ENCODE data around the gene MCC.

The MCC gene

GRCh38 chr5:113064806-113065205 is 423.4 kb downstream of the MCC start:
- no peak overlapping the region for H3K4ac ChIP-seq (ENCODE audit: low read depth, low read length)
- no peak overlapping the region for H2BK5ac ChIP-seq (ENCODE audit: low read length)
- H3K23ac ChIP-seq (ENCODE audit: low read length) = no peak overlapping the region
- no peak overlapping the region for H3K27ac ChIP-seq (ENCODE audit: low read depth, low read length)
- WGBS (ENCODE audit: extremely low coverage, insufficient coverage, low lambda C conversion rate) = no CpG with 5 or more reads among the region's 1 CpG
- H3K36me3 ChIP-seq (ENCODE audit: control insufficient read depth, insufficient read depth, low read length) = peaks cover 14% of the 10 kb centered on the region
- no peak overlapping the region for H4K8ac ChIP-seq (ENCODE audit: low read depth, low read length)
- no peak overlapping the region for H4K5ac ChIP-seq (ENCODE audit: low read length)
- no peaks in the 10 kb centered on the region for H3K79me1 ChIP-seq (ENCODE audit: low read length)
- no peaks in the 10 kb centered on the region for H3K79me2 ChIP-seq (ENCODE audit: control insufficient read depth, insufficient read depth, low read length)
- no peak overlapping the region for H3K4me3 ChIP-seq (ENCODE audit: low read length)
- H3K9ac ChIP-seq (ENCODE audit: low read length) = no peak overlapping the region
- no peak overlapping the region for H2AK5ac ChIP-seq (ENCODE audit: low read length)
- no peak overlapping the region for H3K18ac ChIP-seq (ENCODE audit: low read length)
- H3K4me2 ChIP-seq (ENCODE audit: low read length) = no peak overlapping the region
- H2BK120ac ChIP-seq (ENCODE audit: low read depth, low read length) = no peak overlapping the region
- no peaks in the 10 kb centered on the region for H3K4me1 ChIP-seq (ENCODE audit: control insufficient read depth, low read depth, low read length)
- no peak overlapping the region for H3K56ac ChIP-seq (ENCODE audit: low read length)
- no peak for DNase-seq
- H2BK15ac ChIP-seq (replicated peaks; ENCODE audit: low read depth) = no peak overlapping the region
- no peaks in the 10 kb centered on the region for H3K27me3 ChIP-seq (ENCODE audit: insufficient read depth, low read length, poor library complexity)

- Histone ChIP-seq H2BK15ac (replicated peaks; ENCODE audit: low read depth) (no peak overlapping the region), H3K79me1 (ENCODE audit: low read length) (no peaks in the 10 kb centered on the region), H3K4me1 (ENCODE audit: control insufficient read depth, low read depth, low read length) (no peaks in the 10 kb centered on the region), H2BK5ac (ENCODE audit: low read length) (no peak overlapping the region), H2BK120ac (ENCODE audit: low read depth, low read length) (no peak overlapping the region), H4K5ac (ENCODE audit: low read length) (no peak overlapping the region), H3K79me2 (ENCODE audit: control insufficient read depth, insufficient read depth, low read length) (no peaks in the 10 kb centered on the region), H3K9ac (ENCODE audit: low read length) (no peak overlapping the region), H3K4me2 (ENCODE audit: low read length) (no peak overlapping the region), H3K27ac (ENCODE audit: low read depth, low read length) (no peak overlapping the region), H3K4me3 (ENCODE audit: low read length) (no peak overlapping the region), H3K4ac (ENCODE audit: low read depth, low read length) (no peak overlapping the region), H3K18ac (ENCODE audit: low read length) (no peak overlapping the region), H3K27me3 (ENCODE audit: insufficient read depth, low read length, poor library complexity) (no peaks in the 10 kb centered on the region), H3K56ac (ENCODE audit: low read length) (no peak overlapping the region), H4K8ac (ENCODE audit: low read depth, low read length) (no peak overlapping the region), H3K23ac (ENCODE audit: low read length) (no peak overlapping the region), H2AK5ac (ENCODE audit: low read length) (no peak overlapping the region), H3K36me3 (ENCODE audit: control insufficient read depth, insufficient read depth, low read length) (peaks cover 14% of the 10 kb centered on the region)
- no peak for DNase-seq
- no CpG with 5 or more reads among the region's 12 CpGs for WGBS (ENCODE audit: extremely low coverage, insufficient coverage, low lambda C conversion rate)
These were observed 424.3 kb downstream of the MCC start for GRCh38 chr5:113063927-113064326.

GRCh38 chr5:113062869-113063508 is 425.3 kb downstream of the MCC start:
- Histone ChIP-seq H2BK15ac (replicated peaks; ENCODE audit: low read depth) (no peak overlapping the region), H3K79me1 (ENCODE audit: low read length) (no peaks in the 10 kb centered on the region), H3K4ac (ENCODE audit: low read depth, low read length) (no peak overlapping the region), H3K27ac (ENCODE audit: low read depth, low read length) (no peak overlapping the region), H2BK120ac (ENCODE audit: low read depth, low read length) (no peak overlapping the region), H3K36me3 (ENCODE audit: control insufficient read depth, insufficient read depth, low read length) (peaks cover 13% of the 10 kb centered on the region), H3K4me1 (ENCODE audit: control insufficient read depth, low read depth, low read length) (no peaks in the 10 kb centered on the region), H3K27me3 (ENCODE audit: insufficient read depth, low read length, poor library complexity) (no peaks in the 10 kb centered on the region), H2BK5ac (ENCODE audit: low read length) (no peak overlapping the region), H4K8ac (ENCODE audit: low read depth, low read length) (no peak overlapping the region), H3K79me2 (ENCODE audit: control insufficient read depth, insufficient read depth, low read length) (no peaks in the 10 kb centered on the region), H3K4me3 (ENCODE audit: low read length) (no peak overlapping the region), H4K5ac (ENCODE audit: low read length) (no peak overlapping the region), H3K23ac (ENCODE audit: low read length) (no peak overlapping the region), H2AK5ac (ENCODE audit: low read length) (no peak overlapping the region), H3K56ac (ENCODE audit: low read length) (no peak overlapping the region), H3K18ac (ENCODE audit: low read length) (no peak overlapping the region), H3K9ac (ENCODE audit: low read length) (no peak overlapping the region), H3K4me2 (ENCODE audit: low read length) (no peak overlapping the region)
- no CpG with 5 or more reads among the region's 6 CpGs for WGBS (ENCODE audit: extremely low coverage, insufficient coverage, low lambda C conversion rate)
- DNase-seq = no peak

- no peak overlapping the region for H2BK120ac ChIP-seq (ENCODE audit: low read depth, low read length)
- H3K79me2 ChIP-seq (ENCODE audit: control insufficient read depth, insufficient read depth, low read length) = no peaks in the 10 kb centered on the region
- WGBS (ENCODE audit: extremely low coverage, insufficient coverage, low lambda C conversion rate) = no CpG with 5 or more reads among the region's 5 CpGs
- no peak overlapping the region for H3K27ac ChIP-seq (ENCODE audit: low read depth, low read length)
- H4K8ac ChIP-seq (ENCODE audit: low read depth, low read length) = no peak overlapping the region
- peaks cover 13% of the 10 kb centered on the region for H3K36me3 ChIP-seq (ENCODE audit: control insufficient read depth, insufficient read depth, low read length)
- no peaks in the 10 kb centered on the region for H3K4me1 ChIP-seq (ENCODE audit: control insufficient read depth, low read depth, low read length)
- H2BK15ac ChIP-seq (replicated peaks; ENCODE audit: low read depth) = no peak overlapping the region
- H3K23ac ChIP-seq (ENCODE audit: low read length) = no peak overlapping the region
- no peak for DNase-seq
- no peak overlapping the region for H4K5ac ChIP-seq (ENCODE audit: low read length)
- H2AK5ac ChIP-seq (ENCODE audit: low read length) = no peak overlapping the region
- H3K56ac ChIP-seq (ENCODE audit: low read length) = no peak overlapping the region
- no peak overlapping the region for H3K9ac ChIP-seq (ENCODE audit: low read length)
- H3K27me3 ChIP-seq (ENCODE audit: insufficient read depth, low read length, poor library complexity) = no peaks in the 10 kb centered on the region
- no peak overlapping the region for H3K18ac ChIP-seq (ENCODE audit: low read length)
- no peak overlapping the region for H3K4me3 ChIP-seq (ENCODE audit: low read length)
- H3K4ac ChIP-seq (ENCODE audit: low read depth, low read length) = no peak overlapping the region
- H3K79me1 ChIP-seq (ENCODE audit: low read length) = no peaks in the 10 kb centered on the region
- no peak overlapping the region for H3K4me2 ChIP-seq (ENCODE audit: low read length)
- H2BK5ac ChIP-seq (ENCODE audit: low read length) = no peak overlapping the region
These were observed 426.1 kb downstream of the MCC start for GRCh38 chr5:113061846-113062780.

- H3K27me3 ChIP-seq (ENCODE audit: insufficient read depth, low read length, poor library complexity) = no peaks in the 10 kb centered on the region
- H4K5ac ChIP-seq (ENCODE audit: low read length) = no peak overlapping the region
- no peak overlapping the region for H3K4me3 ChIP-seq (ENCODE audit: low read length)
- H3K4me1 ChIP-seq (ENCODE audit: control insufficient read depth, low read depth, low read length) = no peaks in the 10 kb centered on the region
- H3K9ac ChIP-seq (ENCODE audit: low read length) = no peak overlapping the region
- H3K23ac ChIP-seq (ENCODE audit: low read length) = no peak overlapping the region
- no peak for DNase-seq
- no peak overlapping the region for H3K4me2 ChIP-seq (ENCODE audit: low read length)
- no peaks in the 10 kb centered on the region for H3K79me2 ChIP-seq (ENCODE audit: control insufficient read depth, insufficient read depth, low read length)
- no peak overlapping the region for H2BK15ac ChIP-seq (replicated peaks; ENCODE audit: low read depth)
- H3K79me1 ChIP-seq (ENCODE audit: low read length) = peaks cover 2% of the 10 kb centered on the region
- peaks cover 6% of the 10 kb centered on the region for H3K36me3 ChIP-seq (ENCODE audit: control insufficient read depth, insufficient read depth, low read length)
- H2BK120ac ChIP-seq (ENCODE audit: low read depth, low read length) = no peak overlapping the region
- H4K8ac ChIP-seq (ENCODE audit: low read depth, low read length) = no peak overlapping the region
- no peak overlapping the region for H2AK5ac ChIP-seq (ENCODE audit: low read length)
- no peak overlapping the region for H3K27ac ChIP-seq (ENCODE audit: low read depth, low read length)
- H3K4ac ChIP-seq (ENCODE audit: low read depth, low read length) = no peak overlapping the region
- H2BK5ac ChIP-seq (ENCODE audit: low read length) = no peak overlapping the region
- H3K18ac ChIP-seq (ENCODE audit: low read length) = no peak overlapping the region
- WGBS (ENCODE audit: extremely low coverage, insufficient coverage, low lambda C conversion rate) = no CpG with 5 or more reads among the region's 4 CpGs
- no peak overlapping the region for H3K56ac ChIP-seq (ENCODE audit: low read length)
These were observed 427.7 kb downstream of the MCC start for GRCh38 chr5:113060408-113061025.

All from mesendoderm (in vitro differentiated cells).